Panc1 (cell line): ENCODE data around the gene FBLN1. TPM values are rescaled to one million over a fixed set of nuclear protein-coding genes. Genes with fewer than 3 reads are reported as not detected.

Source experiments
- ATAC-seq: fragments of 200-7000 bp; cut with Tn5 transposase; 2 replicates; pipeline ENCODE4 v1.9.1; 2020; ENCODE audit warnings: mild to moderate bottlenecking, moderate library complexity
- BruUV-seq: library from RNA; stranded (reverse); fragments of 400-500 nt; replicated peaks from 2 replicates; lab custom pipeline; 2021; lab: Mats Ljungman, UMichigan
- CTCF ChIA-PET: fragments of 300-600 bp; sonication (Branson Sonifier 250); formaldehyde crosslinking; loops from one replicate; lab custom pipeline; 2022; ENCODE audit warnings: antibody characterized with exemption; lab: Charles Lee
- POLR2A ChIA-PET: fragments of 300-600 bp; sonication (Branson Sonifier 250); formaldehyde crosslinking; loops from one replicate; lab custom pipeline; 2022; ENCODE audit warnings: antibody characterized with exemption; lab: Charles Lee
- DNase-seq: peaks from one replicate; pipeline ENCODE4 v3.0.0-alpha.2; 2010; ENCODE audit warnings: low read depth, low spot score
- H3K27ac ChIP-seq: 2 replicates; pipeline ENCODE4 v1.5.1; 2011; ENCODE audit warnings: mild to moderate bottlenecking, low read length, inconsistent platforms
- H3K27me3 ChIP-seq: fragments of 200-500 bp; sonication (Bioruptor generic); 2 replicates; pipeline ENCODE4 v1.6.0; 2014; ENCODE audit warnings: low read length, inconsistent platforms; ENCODE audit not compliant: control insufficient read depth, insufficient read depth
- H3K36me3 ChIP-seq: fragments of 200-500 bp; sonication (Bioruptor generic); 2 replicates; pipeline ENCODE4 v1.5.1; 2014; ENCODE audit warnings: inconsistent platforms, mild to moderate bottlenecking, low read length, moderate library complexity; ENCODE audit not compliant: control insufficient read depth, insufficient read depth
- H3K4me1 ChIP-seq: 2 replicates; pipeline ENCODE4 v1.5.1; 2011; ENCODE audit warnings: inconsistent platforms, mild to moderate bottlenecking, low read length, moderate library complexity; ENCODE audit not compliant: control insufficient read depth, insufficient read depth
- H3K4me3 ChIP-seq, 2 experiments: 2 replicates each; pipeline ENCODE4 v1.5.1; 2011 to 2012; ENCODE audit warnings: low read depth in 2 of 2, low read length in 2 of 2, mild to moderate bottlenecking in 2 of 2, inconsistent platforms in 1 of 2, moderate library complexity in 1 of 2
- H3K9me3 ChIP-seq: fragments of 200-500 bp; sonication (Bioruptor generic); 2 replicates; pipeline ENCODE4 v1.5.1; 2014; ENCODE audit warnings: low read depth, mild to moderate bottlenecking, inconsistent platforms, low read length, moderate library complexity; ENCODE audit not compliant: control insufficient read depth, insufficient read depth
- POLR2AphosphoS5 ChIP-seq: IDR thresholded peaks from 2 replicates; pipeline ENCODE4 v1.6.1; 2012; ENCODE audit warnings: mild to moderate bottlenecking, low read depth, low read length, moderate library complexity
- REST ChIP-seq, 2 experiments: IDR thresholded peaks; 2 replicates each; pipeline ENCODE4 v1.6.1; 2011 to 2012; ENCODE audit warnings: low read depth in 2 of 2, control low read depth in 1 of 2, low read length in 1 of 2, mild to moderate bottlenecking in 1 of 2, moderate library complexity in 1 of 2; ENCODE audit not compliant: insufficient read depth in 1 of 2
- SIN3A ChIP-seq: IDR thresholded peaks from 2 replicates; pipeline ENCODE4 v1.6.1; 2012; ENCODE audit warnings: low read depth, mild to moderate bottlenecking, low read length, moderate library complexity, borderline replicate concordance; ENCODE audit not compliant: insufficient read depth
- TCF7L2 ChIP-seq: IDR thresholded peaks from 2 replicates; pipeline ENCODE4 v1.6.1; 2011; ENCODE audit warnings: mild to moderate bottlenecking, low read depth, low read length, inconsistent platforms
- in situ Hi-C: cut with HindIII; loops from 2 replicates; pipeline ENCODE4 v1.10.0; 2016; ENCODE audit warnings: low sequenced_read_pairs, low pct_unique_long_range_greater_than_20kb
- intact Hi-C: fragments of 100-400 bp; cut with micrococcal nuclease; formaldehyde crosslinking; loops from one replicate; pipeline ENCODE4 v1.10.0; 2022; ENCODE audit not compliant: unreplicated experiment
- total RNA-seq: library from RNA; stranded (reverse); gene quantifications from one replicate; pipeline ENCODE4 v1.2.1, GENCODE V29; 2021; ENCODE audit not compliant: unreplicated experiment
- TF ChIP-seq, protein P1 (sequence below): fragments of 450-650 bp; IDR thresholded peaks from 2 replicates; pipeline ENCODE4 v1.5.1; 2017; ENCODE audit warnings: mild to moderate bottlenecking

The FBLN1 gene
- total RNA-seq, 1 experiment from 2014 or later: 143 TPM

DNA sequence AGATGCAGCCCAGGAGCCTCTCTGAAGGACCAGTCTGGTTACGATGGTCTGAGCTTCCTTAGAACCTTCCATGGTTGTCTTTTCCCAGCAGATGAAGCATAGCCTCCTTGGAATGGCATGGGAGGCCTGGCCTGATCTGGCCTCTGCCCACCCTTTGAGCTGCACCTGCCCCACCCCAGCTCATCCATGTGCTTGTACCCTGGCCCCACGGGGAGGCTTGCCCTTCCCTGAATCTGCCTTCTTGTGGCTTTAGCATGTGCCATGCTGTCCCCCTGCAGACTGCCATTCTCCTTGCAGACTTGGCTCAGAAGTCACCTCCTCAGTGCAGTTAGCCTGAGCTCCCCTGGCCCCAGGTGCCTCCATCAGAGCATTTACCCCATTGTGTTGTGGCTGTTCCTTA lies 62.5 kb downstream of the FBLN1 start:
- ChIA-PET CTCF (no interaction called here), POLR2A (no interaction called here)
- no peaks in the 10 kb centered on the region for H3K36me3 ChIP-seq
- H3K4me1 ChIP-seq: no peaks in the 10 kb centered on the region
- BruUV-seq: no TSS peak
- no peaks in the 10 kb centered on the region for H3K27me3 ChIP-seq
- ATAC-seq (no peak), DNase-seq (no peak)
- intact Hi-C loops: no loop called here
- no peak for TF ChIP-seq TCF7L2
- TF ChIP-seq, protein P1, sequence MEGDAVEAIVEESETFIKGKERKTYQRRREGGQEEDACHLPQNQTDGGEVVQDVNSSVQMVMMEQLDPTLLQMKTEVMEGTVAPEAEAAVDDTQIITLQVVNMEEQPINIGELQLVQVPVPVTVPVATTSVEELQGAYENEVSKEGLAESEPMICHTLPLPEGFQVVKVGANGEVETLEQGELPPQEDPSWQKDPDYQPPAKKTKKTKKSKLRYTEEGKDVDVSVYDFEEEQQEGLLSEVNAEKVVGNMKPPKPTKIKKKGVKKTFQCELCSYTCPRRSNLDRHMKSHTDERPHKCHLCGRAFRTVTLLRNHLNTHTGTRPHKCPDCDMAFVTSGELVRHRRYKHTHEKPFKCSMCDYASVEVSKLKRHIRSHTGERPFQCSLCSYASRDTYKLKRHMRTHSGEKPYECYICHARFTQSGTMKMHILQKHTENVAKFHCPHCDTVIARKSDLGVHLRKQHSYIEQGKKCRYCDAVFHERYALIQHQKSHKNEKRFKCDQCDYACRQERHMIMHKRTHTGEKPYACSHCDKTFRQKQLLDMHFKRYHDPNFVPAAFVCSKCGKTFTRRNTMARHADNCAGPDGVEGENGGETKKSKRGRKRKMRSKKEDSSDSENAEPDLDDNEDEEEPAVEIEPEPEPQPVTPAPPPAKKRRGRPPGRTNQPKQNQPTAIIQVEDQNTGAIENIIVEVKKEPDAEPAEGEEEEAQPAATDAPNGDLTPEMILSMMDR: no peak
- no peak for TF ChIP-seq SIN3A
- no peak for TF ChIP-seq POLR2AphosphoS5
- TF ChIP-seq REST (IDR thresholded peaks at IDR 0.05; ENCODE audit: insufficient read depth in 1 of 2, low read depth in 2 of 2, low read length in 1 of 2): no peak
- no peaks in the 10 kb centered on the region for H3K9me3 ChIP-seq
- H3K27ac ChIP-seq: no peak overlapping the region
- no peak overlapping the region for H3K4me3 ChIP-seq
- in situ Hi-C loops: no loop called here

DNA sequence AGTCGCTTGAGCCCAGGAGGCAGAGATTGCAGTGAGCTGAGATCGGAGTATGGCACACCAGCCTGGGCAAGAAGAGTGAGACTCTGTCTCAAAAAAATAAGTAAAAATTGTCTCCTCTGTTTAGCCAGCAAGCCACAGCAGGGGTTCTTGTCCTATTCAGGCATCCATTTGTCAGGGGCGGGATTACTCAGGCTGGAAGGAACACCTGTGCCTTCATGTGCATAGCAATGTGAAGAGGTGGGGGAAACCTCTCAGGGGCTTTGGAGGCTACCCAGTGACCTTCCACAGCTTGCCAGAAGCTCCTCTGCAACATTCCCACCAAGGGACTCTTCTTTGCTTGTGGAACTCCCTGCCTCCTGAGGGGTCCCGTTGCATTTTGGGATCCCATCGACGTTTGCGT lies 63.3 kb downstream of the FBLN1 start:
- CTCF ChIA-PET: no interaction called here

More for the DNA sequence above, 63.3 kb downstream of the FBLN1 start:
- DNase-seq (no peak), ATAC-seq (no peak)
- POLR2A ChIA-PET: no interaction called here
- no peaks in the 10 kb centered on the region for H3K4me1 ChIP-seq
- TF ChIP-seq POLR2AphosphoS5 (no peak), REST (IDR thresholded peaks at IDR 0.05; ENCODE audit: insufficient read depth in 1 of 2, low read depth in 2 of 2, low read length in 1 of 2) (no peak), TCF7L2 (no peak), SIN3A (no peak)
- TF ChIP-seq, protein P1: no peak
- no peaks in the 10 kb centered on the region for H3K9me3 ChIP-seq
- H3K27me3 ChIP-seq: no peaks in the 10 kb centered on the region
- no peak overlapping the region for H3K4me3 ChIP-seq
- in situ Hi-C loops: no loop called here
- no TSS peak for BruUV-seq
- H3K36me3 ChIP-seq: no peaks in the 10 kb centered on the region
- H3K27ac ChIP-seq: no peak overlapping the region
- intact Hi-C loops: no loop called here
